ENCODE results near the gene AUTS2. TPM values are rescaled to one million over a fixed set of nuclear protein-coding genes. Genes with fewer than 3 reads are reported as not detected.
A peak's percentile ranks its signal among the peaks of the same experiment; 100 is the strongest.

AUTS2 gene
- total RNA-seq, 1 donor from 2014 or later, result 94.1 TPM

DNA sequence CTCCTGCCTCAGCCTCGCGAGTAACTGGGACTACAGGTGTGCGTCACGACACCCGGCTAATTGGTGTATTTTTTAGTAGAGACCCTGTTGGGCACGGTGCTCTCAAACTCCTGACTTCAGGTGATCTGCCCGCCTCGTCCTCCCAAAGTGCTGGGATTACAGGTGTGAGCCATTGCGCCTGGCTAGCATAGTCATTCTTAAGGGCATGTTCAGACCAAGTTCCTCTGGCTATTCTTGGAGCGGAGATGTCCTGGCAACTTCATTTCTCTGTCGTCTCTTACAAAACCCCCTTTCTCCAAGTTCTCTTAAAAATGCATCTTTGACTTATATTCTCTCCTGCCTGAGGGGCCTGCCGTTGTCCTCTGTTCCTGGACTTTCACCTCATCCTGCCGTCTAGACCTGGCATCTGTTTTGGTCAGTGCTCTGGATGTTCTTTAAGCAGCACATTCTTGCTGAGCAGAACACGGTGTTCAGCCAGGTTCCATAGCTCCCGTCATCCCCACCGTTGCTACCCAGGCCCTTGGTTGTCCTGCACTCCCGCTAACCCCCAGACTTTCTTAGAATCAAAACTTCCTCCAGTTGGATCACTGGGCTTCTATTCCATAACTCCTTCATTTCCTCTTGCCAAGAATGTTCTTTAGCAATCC is 1023.8 kb downstream of the AUTS2 start:
- no peak for DNase-seq (ENCODE audit: extremely low spot score, unreplicated experiment)
- Mint-ChIP-seq H3K27me3 (peaks cover 17% of the 10 kb centered on the region), H3K36me3 (peaks cover 10% of the 10 kb centered on the region), H3K4me1 (ENCODE audit: unreplicated experiment) (peaks cover 27% of the 10 kb centered on the region), H3K9me3 (no peaks in the 10 kb centered on the region), H3K4me3 (no peak overlapping the region), H3K27ac (no peak overlapping the region)
- TF ChIP-seq, protein P1, sequence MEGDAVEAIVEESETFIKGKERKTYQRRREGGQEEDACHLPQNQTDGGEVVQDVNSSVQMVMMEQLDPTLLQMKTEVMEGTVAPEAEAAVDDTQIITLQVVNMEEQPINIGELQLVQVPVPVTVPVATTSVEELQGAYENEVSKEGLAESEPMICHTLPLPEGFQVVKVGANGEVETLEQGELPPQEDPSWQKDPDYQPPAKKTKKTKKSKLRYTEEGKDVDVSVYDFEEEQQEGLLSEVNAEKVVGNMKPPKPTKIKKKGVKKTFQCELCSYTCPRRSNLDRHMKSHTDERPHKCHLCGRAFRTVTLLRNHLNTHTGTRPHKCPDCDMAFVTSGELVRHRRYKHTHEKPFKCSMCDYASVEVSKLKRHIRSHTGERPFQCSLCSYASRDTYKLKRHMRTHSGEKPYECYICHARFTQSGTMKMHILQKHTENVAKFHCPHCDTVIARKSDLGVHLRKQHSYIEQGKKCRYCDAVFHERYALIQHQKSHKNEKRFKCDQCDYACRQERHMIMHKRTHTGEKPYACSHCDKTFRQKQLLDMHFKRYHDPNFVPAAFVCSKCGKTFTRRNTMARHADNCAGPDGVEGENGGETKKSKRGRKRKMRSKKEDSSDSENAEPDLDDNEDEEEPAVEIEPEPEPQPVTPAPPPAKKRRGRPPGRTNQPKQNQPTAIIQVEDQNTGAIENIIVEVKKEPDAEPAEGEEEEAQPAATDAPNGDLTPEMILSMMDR (conservative IDR thresholded peaks at IDR 0.05), result no peak

DNA sequence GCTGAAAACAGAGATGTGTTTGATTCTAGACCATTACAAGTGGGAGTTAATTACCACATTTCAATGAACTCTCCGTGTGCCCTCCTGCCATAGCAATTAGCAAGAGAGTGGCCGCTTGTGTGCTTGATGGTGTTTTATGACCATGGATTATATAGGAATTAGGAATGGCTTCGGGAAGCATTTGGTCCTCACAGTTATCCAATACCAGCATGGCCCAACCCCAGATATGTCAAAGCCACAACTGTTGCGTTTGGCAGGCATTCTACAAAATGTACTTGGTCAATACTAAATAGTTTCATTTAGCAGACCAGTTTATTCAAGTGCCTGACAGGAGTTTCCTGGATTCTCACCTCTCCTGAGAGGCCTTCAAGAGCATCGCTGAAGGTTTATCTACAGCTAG is 1024.7 kb downstream of the AUTS2 start:
- Mint-ChIP-seq H3K4me1 (ENCODE audit: unreplicated experiment) (peaks cover 27% of the 10 kb centered on the region), H3K36me3 (peaks cover 10% of the 10 kb centered on the region), H3K27ac (no peak overlapping the region), H3K27me3 (peaks cover 17% of the 10 kb centered on the region), H3K9me3 (no peaks in the 10 kb centered on the region), H3K4me3 (no peak overlapping the region)
- no peak for DNase-seq (ENCODE audit: extremely low spot score, unreplicated experiment)
- TF ChIP-seq, protein P1 (conservative IDR thresholded peaks at IDR 0.05), result no peak

DNA sequence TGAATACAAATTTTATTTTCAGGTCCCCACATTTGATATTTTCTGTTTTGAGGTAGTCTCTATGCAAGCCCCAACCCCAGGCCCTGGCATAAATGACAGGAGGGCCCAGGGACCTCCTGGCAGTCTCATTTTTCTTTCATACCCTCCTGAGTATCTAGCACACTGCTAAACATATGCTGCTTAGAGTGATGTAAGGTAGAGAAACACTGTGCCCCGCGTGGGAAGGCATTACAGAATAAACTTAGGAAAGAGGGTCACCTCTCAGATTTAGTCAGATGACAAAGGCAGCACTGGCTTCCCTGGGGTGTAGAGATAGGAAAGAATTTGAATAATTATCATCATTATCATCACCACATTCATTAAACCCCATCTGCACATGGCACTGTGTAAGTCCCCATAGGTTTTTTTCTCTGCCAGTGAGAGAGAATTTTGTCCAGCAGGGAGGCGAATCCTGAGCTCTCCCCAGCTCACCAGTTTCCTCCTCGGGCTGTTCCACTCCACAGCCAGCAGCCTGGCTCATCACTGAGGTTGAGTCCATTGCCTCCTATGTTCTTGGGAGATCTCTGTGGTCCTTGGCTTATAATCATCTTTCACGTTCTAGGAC is 1026.3 kb downstream of the AUTS2 start:
- Mint-ChIP-seq H3K4me3 (no peak overlapping the region), H3K9me3 (no peaks in the 10 kb centered on the region), H3K27ac (no peak overlapping the region), H3K4me1 (ENCODE audit: unreplicated experiment) (peaks cover 18% of the 10 kb centered on the region), H3K36me3 (peaks cover 14% of the 10 kb centered on the region), H3K27me3 (peaks cover 18% of the 10 kb centered on the region)
- no peak for DNase-seq (ENCODE audit: extremely low spot score, unreplicated experiment)
- TF ChIP-seq, protein P1 (conservative IDR thresholded peaks at IDR 0.05), result no peak

DNA sequence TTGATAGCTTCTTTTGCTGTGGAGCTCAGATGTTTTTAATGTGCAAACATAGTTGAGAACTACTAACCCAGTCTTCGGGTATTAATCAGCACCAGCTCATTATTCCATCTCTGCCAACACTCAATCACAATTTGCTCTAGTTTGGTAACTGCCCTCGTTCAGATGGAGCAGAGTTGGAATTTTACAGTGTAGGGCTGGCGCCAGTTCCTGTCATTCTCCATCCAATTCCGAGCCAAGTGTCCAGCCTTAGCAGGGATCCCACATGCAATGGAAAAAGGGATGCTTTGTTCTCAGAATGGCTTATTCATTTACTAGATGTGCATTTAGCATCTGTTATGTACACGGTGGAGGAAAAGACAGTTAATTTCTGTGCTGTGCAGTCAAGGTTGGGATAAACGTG is 1029.2 kb downstream of the AUTS2 start:
- Mint-ChIP-seq H3K27ac (no peak overlapping the region), H3K9me3 (no peaks in the 10 kb centered on the region), H3K4me1 (ENCODE audit: unreplicated experiment) (peaks cover 32% of the 10 kb centered on the region), H3K4me3 (no peak overlapping the region), H3K36me3 (peaks cover 14% of the 10 kb centered on the region), H3K27me3 (peaks cover 23% of the 10 kb centered on the region)
- no peak for DNase-seq (ENCODE audit: extremely low spot score, unreplicated experiment)
- TF ChIP-seq, protein P1 (conservative IDR thresholded peaks at IDR 0.05), result no peak

DNA sequence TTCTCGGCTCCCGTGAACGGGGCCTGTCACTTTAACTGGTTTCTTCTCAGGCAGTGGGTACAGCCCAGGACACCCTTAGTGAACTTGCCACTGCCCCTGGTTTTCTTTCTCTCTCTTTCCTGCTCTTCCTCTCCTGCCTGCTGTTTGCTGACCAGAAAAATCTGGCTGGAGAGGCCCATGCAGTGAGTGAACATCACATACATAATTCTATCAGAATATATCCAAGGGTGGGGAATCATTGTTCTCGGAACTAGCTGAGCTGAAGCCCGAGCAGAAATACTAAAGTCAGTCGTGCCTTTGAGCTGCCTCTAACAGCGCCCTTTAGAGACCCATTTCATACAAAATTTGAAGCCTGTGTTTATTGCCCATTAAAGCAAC is 1032.2 kb downstream of the AUTS2 start:
- DNase-seq (ENCODE audit: extremely low spot score, unreplicated experiment), result no peak
- Mint-ChIP-seq H3K4me1 (ENCODE audit: unreplicated experiment) (peaks cover 35% of the 10 kb centered on the region), H3K27me3 (peaks cover 33% of the 10 kb centered on the region), H3K27ac (peak overlapping the region; percentile 46), H3K36me3 (peaks cover 18% of the 10 kb centered on the region), H3K4me3 (peak overlapping the region; percentile 75), H3K9me3 (no peaks in the 10 kb centered on the region)
- TF ChIP-seq, protein P1 (conservative IDR thresholded peaks at IDR 0.05), result no peak
